ENCODE results near the gene TCTA. TPM values are rescaled to one million over a fixed set of nuclear protein-coding genes. Genes with fewer than 3 reads are reported as not detected.

The TCTA gene
- polyA plus RNA-seq, 1 donor (not counting 4 experiments of a cell fraction or from before 2014, with no cell fraction given), result 16.5 TPM

GRCh38 chr3:49462222-49462621, 50.0 kb downstream of the TCTA start:
- DNase-seq (ENCODE audit: low read depth, low spot score) (no peak), FAIRE-seq (no peak)
- H3K4me2 ChIP-seq (ENCODE audit: control insufficient read depth, extremely low read depth, insufficient read depth, low read depth, low read length), result peak overlapping the region; percentile 52
- H3K9me1 ChIP-seq (ENCODE audit: control insufficient read depth, extremely low read depth, insufficient read depth, low read length), result peaks cover 2% of the 10 kb centered on the region
- dilution Hi-C loops (cut with MboI; ENCODE audit: extremely low pct_ligation_motif_present, low sequenced_read_pairs), result no loop called here
- peak overlapping the region; percentile 25 for H3K27ac ChIP-seq (ENCODE audit: control insufficient read depth, insufficient read depth, low read length)
- TF ChIP-seq EZH2 (IDR thresholded peaks at IDR 0.05; ENCODE audit: low read length) (no peak), CTCF (optimal IDR thresholded peaks at IDR 0.05 in 1 of 3, IDR thresholded peaks at IDR 0.05 in 1 of 3, conservative IDR thresholded peaks at IDR 0.05 in 1 of 3; ENCODE audit: extremely low read depth in 1 of 3, insufficient read depth in 2 of 3, low read length in 3 of 3) (no peak)
- no peaks in the 10 kb centered on the region for H3K9me3 ChIP-seq (ENCODE audit: control insufficient read depth, low read depth, low read length)
- no peaks in the 10 kb centered on the region for H3K27me3 ChIP-seq (ENCODE audit: control insufficient read depth, extremely low read depth, insufficient read depth, low read length)
- H3K79me2 ChIP-seq (ENCODE audit: control insufficient read depth, insufficient read depth, low read length), result no peaks in the 10 kb centered on the region
- no peaks in the 10 kb centered on the region for H3K36me3 ChIP-seq (ENCODE audit: control insufficient read depth in 2 of 2, extremely low read depth in 1 of 2, insufficient read depth in 2 of 2, low read length in 2 of 2)
- H3K4me3 ChIP-seq (ENCODE audit: control insufficient read depth in 2 of 3, extremely low read depth in 1 of 3, insufficient read depth in 2 of 3, low read depth in 1 of 3, low read length in 3 of 3), result no peak overlapping the region
- H3K9ac ChIP-seq (ENCODE audit: control insufficient read depth, extremely low read depth, insufficient read depth, low read length), result peak overlapping the region; percentile 2
- H4K20me1 ChIP-seq (ENCODE audit: control insufficient read depth, extremely low read depth, insufficient read depth, low read length), result no peaks in the 10 kb centered on the region
- peak overlapping the region; percentile 69 for H2AFZ ChIP-seq (ENCODE audit: control insufficient read depth, low read length)
- H3K4me1 ChIP-seq (ENCODE audit: control insufficient read depth, extremely low read depth, insufficient read depth, low read length), result peaks cover 18% of the 10 kb centered on the region

GRCh38 chr3:49465270-49466034, 53.2 kb downstream of the TCTA start:
- Histone ChIP-seq H3K9me3 (ENCODE audit: control insufficient read depth, low read depth, low read length) (no peaks in the 10 kb centered on the region), H3K36me3 (ENCODE audit: control insufficient read depth in 2 of 2, extremely low read depth in 1 of 2, insufficient read depth in 2 of 2, low read length in 2 of 2) (no peaks in the 10 kb centered on the region), H2AFZ (ENCODE audit: control insufficient read depth, low read length) (peak overlapping the region; percentile 48), H3K4me1 (ENCODE audit: control insufficient read depth, extremely low read depth, insufficient read depth, low read length) (peaks cover 28% of the 10 kb centered on the region), H4K20me1 (ENCODE audit: control insufficient read depth, extremely low read depth, insufficient read depth, low read length) (no peaks in the 10 kb centered on the region), H3K79me2 (ENCODE audit: control insufficient read depth, insufficient read depth, low read length) (no peaks in the 10 kb centered on the region), H3K27me3 (ENCODE audit: control insufficient read depth, extremely low read depth, insufficient read depth, low read length) (no peaks in the 10 kb centered on the region), H3K27ac (ENCODE audit: control insufficient read depth, insufficient read depth, low read length) (no peak overlapping the region), H3K4me2 (ENCODE audit: control insufficient read depth, extremely low read depth, insufficient read depth, low read depth, low read length) (no peak overlapping the region), H3K9me1 (ENCODE audit: control insufficient read depth, extremely low read depth, insufficient read depth, low read length) (peaks cover 2% of the 10 kb centered on the region), H3K4me3 (ENCODE audit: control insufficient read depth in 2 of 3, extremely low read depth in 1 of 3, insufficient read depth in 2 of 3, low read depth in 1 of 3, low read length in 3 of 3) (no peak overlapping the region), H3K9ac (ENCODE audit: control insufficient read depth, extremely low read depth, insufficient read depth, low read length) (no peak overlapping the region)
- TF ChIP-seq CTCF (optimal IDR thresholded peaks at IDR 0.05 in 1 of 3, IDR thresholded peaks at IDR 0.05 in 1 of 3, conservative IDR thresholded peaks at IDR 0.05 in 1 of 3; ENCODE audit: extremely low read depth in 1 of 3, insufficient read depth in 2 of 3, low read length in 3 of 3) (no peak), EZH2 (IDR thresholded peaks at IDR 0.05; ENCODE audit: low read length) (no peak)
- DNase-seq (ENCODE audit: low read depth, low spot score) (no peak), FAIRE-seq (no peak)
- dilution Hi-C loops (cut with MboI; ENCODE audit: extremely low pct_ligation_motif_present, low sequenced_read_pairs), result no loop called here

Other genes with a start within 250 kb of the TCTA start
- 18.8 to 27.7 TPM (median 21.5 TPM) in 3 replicates for gene CCDC71, start 246.1 kb upstream of the TCTA start, polyA plus RNA-seq
- 18.3 to 51.6 TPM (median 19.5 TPM) in 3 replicates for gene KLHDC8B, start 240.8 kb upstream of the TCTA start, polyA plus RNA-seq
- gene C3orf62, start 135.2 kb upstream of the TCTA start, polyA plus RNA-seq, result 2.6 to 5.4 TPM (median 5.2 TPM) in 3 replicates
- gene USP4, start 72.4 kb upstream of the TCTA start, polyA plus RNA-seq, result 39.5 to 47.8 TPM (median 45.6 TPM) in 3 replicates
- gene GPX1, start 54.1 kb upstream of the TCTA start, polyA plus RNA-seq, result 395 to 588 TPM (median 427 TPM) in 3 replicates
- 216 to 588 TPM (median 332 TPM) in 3 replicates for gene RHOA, start 447 bp upstream of the TCTA start, polyA plus RNA-seq
- 2.8 to 9.0 TPM (median 7.1 TPM) in 3 replicates for gene AMT, start 10.1 kb downstream of the TCTA start, polyA plus RNA-seq
- gene NICN1, start 16.9 kb downstream of the TCTA start, polyA plus RNA-seq, result 9.6 to 17.8 TPM (median 13.1 TPM) in 3 replicates
- 22.0 to 34.4 TPM (median 32.9 TPM) in 3 replicates for gene DAG1, start 57.8 kb downstream of the TCTA start, polyA plus RNA-seq
- under 0.01 to 0.01 TPM (median under 0.01 TPM) in 3 replicates for gene BSN, start 142.1 kb downstream of the TCTA start, polyA plus RNA-seq

All from keratinocyte (primary cell).